Endothelial cell of umbilical vein (primary cell): ENCODE data around the gene EHMT1. TPM values are rescaled to one million over a fixed set of nuclear protein-coding genes. Genes with fewer than 3 reads are reported as not detected.
A peak's percentile ranks its signal among the peaks of the same experiment; 100 is the strongest.

ENCODE experiments used
- BruUV-seq: library from RNA; stranded (reverse); fragments of 400-500 nt; replicated peaks from 2 replicates; lab custom pipeline; 2021; lab: Mats Ljungman, UMichigan
- CTCF ChIA-PET: fragments of 300-600, 350-600 bp; sonication (Branson Sonifier 250); formaldehyde crosslinking; loops from one replicate; lab custom pipeline; 2021; ENCODE audit warnings: antibody characterized with exemption, inconsistent platforms; lab: Charles Lee
- POLR2A ChIA-PET: fragments of 300-600, 350-600 bp; sonication (Branson Sonifier 250); formaldehyde crosslinking; loops from one replicate; lab custom pipeline; 2021; ENCODE audit warnings: antibody characterized with exemption, inconsistent platforms; lab: Charles Lee
- DNase-seq: peaks from one replicate; pipeline ENCODE4 v3.0.0-alpha.2; 2011; ENCODE audit warnings: low read depth, low spot score
- FAIRE-seq: peaks from 2 replicates; lab custom pipeline; 2011; peaks lifted over from hg19 to GRCh38; lab: Jason Lieb, UNC
- H2AFZ ChIP-seq: 2 replicates; pipeline ENCODE4 v1.6.0; 2012; ENCODE audit warnings: low read depth, low read length, control low read depth, inconsistent platforms
- H3K27ac ChIP-seq: 2 replicates; pipeline ENCODE4 v1.5.1; 2011; ENCODE audit warnings: low read depth, mild to moderate bottlenecking, control low read depth, low read length, moderate library complexity; ENCODE audit not compliant: insufficient read depth
- H3K27me3 ChIP-seq, 2 experiments: 2 replicates each; pipeline versions ENCODE4 v1.6.0 to v1.6.1; 2011; ENCODE audit warnings: low read length in 2 of 2, mixed read lengths in 1 of 2; ENCODE audit not compliant: control insufficient read depth in 2 of 2, insufficient read depth in 2 of 2
- H3K36me3 ChIP-seq, 2 experiments: 2 replicates in 1 of 2; 3 replicates in 1 of 2; pipeline ENCODE4 v1.5.1; 2011; ENCODE audit warnings: low read length in 2 of 2, mild to moderate bottlenecking in 1 of 2, moderate library complexity in 1 of 2; ENCODE audit not compliant: control insufficient read depth in 2 of 2, insufficient read depth in 2 of 2; ENCODE audit errors: extremely low read depth in 1 of 2
- H3K4me1 ChIP-seq: 3 replicates; pipeline ENCODE4 v1.5.1; 2011; ENCODE audit warnings: mild to moderate bottlenecking, low read length; ENCODE audit not compliant: control insufficient read depth, insufficient read depth; ENCODE audit errors: extremely low read depth
- H3K4me2 ChIP-seq: 2 replicates; pipeline ENCODE4 v1.6.1; 2011; ENCODE audit warnings: low read length, control low read depth, mixed read lengths; ENCODE audit not compliant: insufficient read depth
- H3K4me3 ChIP-seq, 3 experiments: fragments of 200-600 bp in 1 of 3; sonication (generic), shearing (Covaris generic) in 1 of 3; replicated peaks in 1 of 3; 2 replicates each; pipeline ENCODE4 v1.5.1; 2011 to 2016; ENCODE audit warnings: control low read depth in 3 of 3, low read length in 3 of 3, mild to moderate bottlenecking in 2 of 3, inconsistent platforms in 1 of 3, low read depth in 1 of 3, moderate library complexity in 1 of 3; ENCODE audit not compliant: insufficient read depth in 1 of 3
- H3K79me2 ChIP-seq: 2 replicates; pipeline ENCODE4 v1.6.0; 2012; ENCODE audit warnings: low read length, inconsistent platforms; ENCODE audit not compliant: control insufficient read depth, insufficient read depth
- H3K9ac ChIP-seq: replicated peaks from 2 replicates; pipeline ENCODE3; 2011; ENCODE audit warnings: low read length, control low read depth; ENCODE audit not compliant: insufficient read depth; ENCODE audit errors: extremely low read depth
- H3K9me1 ChIP-seq: replicated peaks from 3 replicates; pipeline ENCODE4 v1.6.0; 2011; ENCODE audit warnings: mild to moderate bottlenecking, low read length; ENCODE audit not compliant: control insufficient read depth, insufficient read depth; ENCODE audit errors: extremely low read depth
- H3K9me3 ChIP-seq: replicated peaks from 2 replicates; pipeline ENCODE4 v1.5.1; 2012; ENCODE audit warnings: low read length, inconsistent platforms; ENCODE audit not compliant: control insufficient read depth, insufficient read depth
- H4K20me1 ChIP-seq: replicated peaks from 2 replicates; pipeline ENCODE3; 2011; ENCODE audit warnings: mild to moderate bottlenecking, low read length; ENCODE audit not compliant: control insufficient read depth, insufficient read depth; ENCODE audit errors: extremely low read depth
- EZH2 ChIP-seq: IDR thresholded peaks from 2 replicates; pipeline ENCODE4 v1.6.1; 2012; ENCODE audit warnings: borderline replicate concordance, low read depth, mild to moderate bottlenecking, moderate library complexity, low read length, inconsistent platforms; ENCODE audit not compliant: severe bottlenecking
- FOS ChIP-seq: IDR thresholded peaks from 2 replicates; pipeline ENCODE4 v1.6.1; 2011; ENCODE audit warnings: mild to moderate bottlenecking, low read length, moderate library complexity, borderline replicate concordance; ENCODE audit not compliant: insufficient read depth
- GATA2 ChIP-seq: IDR thresholded peaks from 2 replicates; pipeline ENCODE4 v1.7.0; 2011; ENCODE audit warnings: low read depth, mild to moderate bottlenecking, moderate library complexity, mixed read lengths, low read length; ENCODE audit not compliant: insufficient read length, insufficient read depth
- JUN ChIP-seq: IDR thresholded peaks from 2 replicates; pipeline ENCODE4 v1.6.1; 2011; ENCODE audit warnings: borderline replicate concordance, low read depth; ENCODE audit not compliant: insufficient read length, insufficient read depth
- MAX ChIP-seq: IDR thresholded peaks from 2 replicates; pipeline ENCODE4 v1.6.1; 2011; ENCODE audit not compliant: insufficient read depth, insufficient read length
- MYC ChIP-seq: IDR thresholded peaks from one replicate; pipeline ENCODE4 v1.6.1; 2011; ENCODE audit warnings: mild to moderate bottlenecking, low read depth, low read length
- POLR2A ChIP-seq: IDR thresholded peaks from 2 replicates; pipeline ENCODE4 v1.6.1; 2012; ENCODE audit warnings: low read depth, mild to moderate bottlenecking, control low read depth, low read length
- POLR2AphosphoS5 ChIP-seq: IDR thresholded peaks from 2 replicates; pipeline ENCODE4 v1.6.1; 2012; ENCODE audit warnings: low read depth, mild to moderate bottlenecking, control low read depth, low read length, moderate library complexity; ENCODE audit not compliant: insufficient read depth
- dilution Hi-C: fragments of 300-500 bp; cut with MboI; formaldehyde crosslinking; loops from one replicate; pipeline ENCODE4 v1.15.0; 2019; ENCODE audit warnings: low sequenced_read_pairs; ENCODE audit not compliant: extremely low pct_ligation_motif_present
- intact Hi-C: fragments of 100-400 bp; cut with micrococcal nuclease; formaldehyde crosslinking; loops from one replicate; pipeline ENCODE4 v1.10.0; 2022
- polyA plus RNA-seq, 4 experiments: library from polyadenylated mRNA; depleted of rRNA in 3 of 4; stranded (reverse) in 3 of 4; unstranded in 1 of 4; fragments of >200 nt; gene quantifications; 2 replicates each; pipeline versions ENCODE4 v1.2.1 to v1.2.3, GENCODE V29; 2011 to 2012; ENCODE audit warnings: missing spikeins in 1 of 4
- total RNA-seq: library from RNA; stranded (reverse); gene quantifications from 2 replicates; pipeline ENCODE4 v1.2.3, GENCODE V29; 2021
- TF ChIP-seq, protein P1 (sequence below), 2 donors: IDR thresholded peaks; 1 replicate in 1 of 2; 2 replicates in 1 of 2; pipeline ENCODE4 v1.5.1; 2011; ENCODE audit warnings: low read length in 2 of 2, mild to moderate bottlenecking in 2 of 2, moderate library complexity in 2 of 2, control low read depth in 1 of 2, inconsistent platforms in 1 of 2, low read depth in 1 of 2; ENCODE audit not compliant: insufficient read depth in 1 of 2; ENCODE audit errors: extremely low read depth in 1 of 2

Gene EHMT1
- total and polyA plus RNA-seq, 2 donors (not counting 3 experiments of a cell fraction or from before 2014, with no cell fraction given) = 48.2 to 104 TPM

GRCh38 chr9:137694962-137695875 is 76.4 kb downstream of the EHMT1 start:
- Histone ChIP-seq H4K20me1 (peaks cover 2% of the 10 kb centered on the region), H3K4me1 (peaks cover 7% of the 10 kb centered on the region), H3K79me2 (peaks cover 75% of the 10 kb centered on the region), H3K9me1 (no peaks in the 10 kb centered on the region), H3K36me3 (no peaks in the 10 kb centered on the region), H3K27me3 (no peaks in the 10 kb centered on the region), H3K4me2 (no peak overlapping the region), H3K9me3 (no peaks in the 10 kb centered on the region), H3K9ac (no peak overlapping the region), H2AFZ (no peak overlapping the region), H3K27ac (no peak overlapping the region), H3K4me3 (no peak overlapping the region)
- TF ChIP-seq, protein P1, sequence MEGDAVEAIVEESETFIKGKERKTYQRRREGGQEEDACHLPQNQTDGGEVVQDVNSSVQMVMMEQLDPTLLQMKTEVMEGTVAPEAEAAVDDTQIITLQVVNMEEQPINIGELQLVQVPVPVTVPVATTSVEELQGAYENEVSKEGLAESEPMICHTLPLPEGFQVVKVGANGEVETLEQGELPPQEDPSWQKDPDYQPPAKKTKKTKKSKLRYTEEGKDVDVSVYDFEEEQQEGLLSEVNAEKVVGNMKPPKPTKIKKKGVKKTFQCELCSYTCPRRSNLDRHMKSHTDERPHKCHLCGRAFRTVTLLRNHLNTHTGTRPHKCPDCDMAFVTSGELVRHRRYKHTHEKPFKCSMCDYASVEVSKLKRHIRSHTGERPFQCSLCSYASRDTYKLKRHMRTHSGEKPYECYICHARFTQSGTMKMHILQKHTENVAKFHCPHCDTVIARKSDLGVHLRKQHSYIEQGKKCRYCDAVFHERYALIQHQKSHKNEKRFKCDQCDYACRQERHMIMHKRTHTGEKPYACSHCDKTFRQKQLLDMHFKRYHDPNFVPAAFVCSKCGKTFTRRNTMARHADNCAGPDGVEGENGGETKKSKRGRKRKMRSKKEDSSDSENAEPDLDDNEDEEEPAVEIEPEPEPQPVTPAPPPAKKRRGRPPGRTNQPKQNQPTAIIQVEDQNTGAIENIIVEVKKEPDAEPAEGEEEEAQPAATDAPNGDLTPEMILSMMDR (IDR thresholded peaks at IDR 0.05; ENCODE audit: extremely low read depth in 1 of 2, insufficient read depth in 1 of 2, low read depth in 1 of 2, low read length in 2 of 2) = peak; percentile 65 to 79
- TF ChIP-seq GATA2 (no peak), MAX (no peak), EZH2 (no peak), FOS (no peak), POLR2A (no peak), POLR2AphosphoS5 (no peak), JUN (no peak), MYC (no peak)
- dilution Hi-C loops (no loop called here), intact Hi-C loops (loop anchor here (1.0 kb wide), 1 partner anchor 23 kb away; no protein-coding TSS in a partner anchor)
- no TSS peak for BruUV-seq
- FAIRE-seq (peak; percentile 79), DNase-seq (peak; percentile 39)
- CTCF ChIA-PET = interaction anchor here (0.6 to 2.0 kb wide), 12 partner anchors 9 to 113 kb away, joined by 3 to 35 read pairs (median 3); partner anchors contain the start of gene ARRDC1
- POLR2A ChIA-PET = no interaction called here
